Fibroblast of lung (primary cell): Measurements from ENCODE around the gene GARNL3. TPM values are rescaled to one million over a fixed set of nuclear protein-coding genes. Genes with fewer than 3 reads are reported as not detected.

Source experiments
- DNase-seq, 2 donors: peaks; one replicate each; pipeline versions ENCODE4 v3.0.0 to v3.0.0-alpha.2; 2010; ENCODE audit warnings: low read depth in 2 of 2
- H2AFZ ChIP-seq: 2 replicates; pipeline ENCODE4 v1.5.1; 2012; ENCODE audit warnings: low read length, control low read depth, inconsistent platforms
- H3K27ac ChIP-seq: 2 replicates; pipeline ENCODE4 v1.5.1; 2011; ENCODE audit warnings: low read length, control low read depth; ENCODE audit not compliant: insufficient read depth
- H3K27me3 ChIP-seq: 2 replicates; pipeline ENCODE4 v1.5.1; 2011; ENCODE audit warnings: mild to moderate bottlenecking, low read length; ENCODE audit not compliant: control insufficient read depth, insufficient read depth
- H3K36me3 ChIP-seq: 2 replicates; pipeline ENCODE4 v1.5.1; 2011; ENCODE audit warnings: low read length; ENCODE audit not compliant: control insufficient read depth, insufficient read depth
- H3K4me1 ChIP-seq: 2 replicates; pipeline ENCODE4 v1.5.1; 2011; ENCODE audit warnings: low read length; ENCODE audit not compliant: control insufficient read depth, insufficient read depth; ENCODE audit errors: extremely low read depth
- H3K4me2 ChIP-seq: 2 replicates; pipeline ENCODE4 v1.5.1; 2011; ENCODE audit warnings: low read length, control low read depth; ENCODE audit not compliant: insufficient read depth; ENCODE audit errors: extremely low read depth
- H3K4me3 ChIP-seq, 4 experiments: fragments of 200-600 bp in 1 of 4; sonication (generic) in 1 of 4; replicated peaks in 1 of 4; 2 replicates each; pipeline ENCODE4 v1.5.1; 2011 to 2016; ENCODE audit warnings: low read length in 4 of 4, low read depth in 3 of 4, mild to moderate bottlenecking in 3 of 4, control low read depth in 2 of 4, inconsistent platforms in 1 of 4, mixed read lengths in 1 of 4; ENCODE audit not compliant: insufficient read depth in 1 of 4; ENCODE audit errors: control extremely low read depth in 1 of 4
- H3K79me2 ChIP-seq: 2 replicates; pipeline ENCODE4 v1.5.1; 2012; ENCODE audit warnings: mild to moderate bottlenecking, low read length, inconsistent platforms; ENCODE audit not compliant: control insufficient read depth, insufficient read depth
- H3K9ac ChIP-seq: 2 replicates; pipeline ENCODE4 v1.5.1; 2011; ENCODE audit warnings: mild to moderate bottlenecking, low read length, control low read depth; ENCODE audit not compliant: insufficient read depth
- H3K9me3 ChIP-seq: 2 replicates; pipeline ENCODE4 v1.5.1; 2012; ENCODE audit warnings: low read depth, low read length; ENCODE audit not compliant: control insufficient read depth, insufficient read depth
- H4K20me1 ChIP-seq: 2 replicates; pipeline ENCODE4 v1.5.1; 2011; ENCODE audit warnings: low read length; ENCODE audit not compliant: control insufficient read depth, insufficient read depth; ENCODE audit errors: extremely low read depth
- EZH2 ChIP-seq: IDR thresholded peaks from 2 replicates; pipeline ENCODE4 v1.5.1; 2012; ENCODE audit warnings: low read length, control low read depth, mild to moderate bottlenecking; ENCODE audit errors: missing control alignments
- polyA plus RNA-seq, 2 donors: library from polyadenylated mRNA; depleted of rRNA in 1 of 2; stranded (reverse) in 1 of 2; unstranded in 1 of 2; fragments of >200 nt; gene quantifications; 2 replicates each; pipeline ENCODE4 v1.2.1, GENCODE V29; 2011 to 2012; ENCODE audit warnings: missing spikeins in 1 of 2
- total RNA-seq: library from RNA; depleted of rRNA; stranded (reverse); fragments of >200 nt; gene quantifications from 2 replicates; pipeline ENCODE4 v1.2.1, GENCODE V29; 2014
- TF ChIP-seq, protein P1 (sequence below), 2 donors: IDR thresholded peaks in 1 of 2; conservative IDR thresholded peaks in 1 of 2; 1 replicate in 1 of 2; 2 replicates in 1 of 2; pipeline ENCODE4 v1.5.1; 2011 to 2012; ENCODE audit warnings: low read length in 2 of 2, control low read depth in 1 of 2, inconsistent platforms in 1 of 2, low read depth in 1 of 2, mild to moderate bottlenecking in 1 of 2

GARNL3 gene
- total and polyA plus RNA-seq, 2 donors (not counting 1 experiment from before 2014, with no cell fraction given) = 1.5 to 6.4 TPM

- TF ChIP-seq, protein P1, sequence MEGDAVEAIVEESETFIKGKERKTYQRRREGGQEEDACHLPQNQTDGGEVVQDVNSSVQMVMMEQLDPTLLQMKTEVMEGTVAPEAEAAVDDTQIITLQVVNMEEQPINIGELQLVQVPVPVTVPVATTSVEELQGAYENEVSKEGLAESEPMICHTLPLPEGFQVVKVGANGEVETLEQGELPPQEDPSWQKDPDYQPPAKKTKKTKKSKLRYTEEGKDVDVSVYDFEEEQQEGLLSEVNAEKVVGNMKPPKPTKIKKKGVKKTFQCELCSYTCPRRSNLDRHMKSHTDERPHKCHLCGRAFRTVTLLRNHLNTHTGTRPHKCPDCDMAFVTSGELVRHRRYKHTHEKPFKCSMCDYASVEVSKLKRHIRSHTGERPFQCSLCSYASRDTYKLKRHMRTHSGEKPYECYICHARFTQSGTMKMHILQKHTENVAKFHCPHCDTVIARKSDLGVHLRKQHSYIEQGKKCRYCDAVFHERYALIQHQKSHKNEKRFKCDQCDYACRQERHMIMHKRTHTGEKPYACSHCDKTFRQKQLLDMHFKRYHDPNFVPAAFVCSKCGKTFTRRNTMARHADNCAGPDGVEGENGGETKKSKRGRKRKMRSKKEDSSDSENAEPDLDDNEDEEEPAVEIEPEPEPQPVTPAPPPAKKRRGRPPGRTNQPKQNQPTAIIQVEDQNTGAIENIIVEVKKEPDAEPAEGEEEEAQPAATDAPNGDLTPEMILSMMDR (conservative IDR thresholded peaks at IDR 0.05 in 1 of 2, IDR thresholded peaks at IDR 0.05 in 1 of 2; ENCODE audit: low read depth in 1 of 2, low read length in 2 of 2) = no peak
- no peak for TF ChIP-seq EZH2
- Histone ChIP-seq H3K4me2 (peak overlapping the region; percentile 87), H3K27me3 (no peaks in the 10 kb centered on the region), H3K4me3 (peak overlapping the region; percentile 42 to 62 (median 58)), H3K9me3 (no peaks in the 10 kb centered on the region), H2AFZ (peak overlapping the region; percentile 65), H3K4me1 (no peaks in the 10 kb centered on the region), H3K36me3 (no peaks in the 10 kb centered on the region), H3K9ac (peak overlapping the region; percentile 65), H3K79me2 (peaks cover 1% of the 10 kb centered on the region), H4K20me1 (no peaks in the 10 kb centered on the region), H3K27ac (peak overlapping the region; percentile 32)
- no peak for DNase-seq
These were observed 133.7 kb downstream of the GARNL3 start for GRCh38 chr9:127398275-127398647.

DNA sequence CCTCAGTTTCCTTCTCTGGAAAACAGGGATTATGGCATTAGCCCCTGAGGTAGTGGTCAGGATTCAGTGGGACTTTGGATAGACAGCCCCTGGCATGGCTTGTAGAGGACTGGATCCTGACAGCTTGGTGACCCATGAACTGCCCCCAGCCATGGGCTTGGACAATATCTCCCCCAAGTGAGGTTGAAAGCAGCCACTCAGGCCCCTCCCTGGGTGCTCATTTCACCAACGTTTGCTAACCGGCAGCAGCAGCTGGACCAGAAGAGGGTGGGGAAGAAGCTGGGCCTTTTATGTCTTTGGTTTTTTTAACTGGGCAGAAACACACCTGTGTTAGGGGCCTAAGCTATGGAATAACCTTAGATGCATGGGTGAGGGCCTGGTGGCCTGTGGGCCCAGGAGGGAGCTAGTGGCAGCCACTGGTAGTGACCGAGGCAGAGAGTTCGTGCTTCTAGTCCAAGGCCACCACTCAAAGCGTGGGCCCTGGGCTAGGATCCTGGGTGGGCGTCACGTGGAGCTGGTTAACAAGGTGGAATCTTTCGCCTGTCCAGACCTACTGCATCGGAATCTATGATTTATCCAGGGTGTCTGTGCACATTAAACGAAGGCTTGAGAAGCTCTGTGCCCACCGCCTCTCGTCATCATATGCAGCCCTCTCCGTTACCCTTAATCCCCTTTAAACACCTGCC is 134.3 kb downstream of the GARNL3 start:
- Histone ChIP-seq H3K4me1 (no peaks in the 10 kb centered on the region), H3K27ac (no peak overlapping the region), H3K27me3 (no peaks in the 10 kb centered on the region), H3K9me3 (no peaks in the 10 kb centered on the region), H3K36me3 (no peaks in the 10 kb centered on the region), H3K79me2 (peaks cover 1% of the 10 kb centered on the region), H2AFZ (no peak overlapping the region), H3K9ac (no peak overlapping the region), H3K4me2 (peak overlapping the region; percentile 87), H3K4me3 (no peak overlapping the region), H4K20me1 (no peaks in the 10 kb centered on the region)
- TF ChIP-seq, protein P1 (conservative IDR thresholded peaks at IDR 0.05 in 1 of 2, IDR thresholded peaks at IDR 0.05 in 1 of 2; ENCODE audit: low read depth in 1 of 2, low read length in 2 of 2) = no peak
- no peak for TF ChIP-seq EZH2
- DNase-seq = no peak

DNA sequence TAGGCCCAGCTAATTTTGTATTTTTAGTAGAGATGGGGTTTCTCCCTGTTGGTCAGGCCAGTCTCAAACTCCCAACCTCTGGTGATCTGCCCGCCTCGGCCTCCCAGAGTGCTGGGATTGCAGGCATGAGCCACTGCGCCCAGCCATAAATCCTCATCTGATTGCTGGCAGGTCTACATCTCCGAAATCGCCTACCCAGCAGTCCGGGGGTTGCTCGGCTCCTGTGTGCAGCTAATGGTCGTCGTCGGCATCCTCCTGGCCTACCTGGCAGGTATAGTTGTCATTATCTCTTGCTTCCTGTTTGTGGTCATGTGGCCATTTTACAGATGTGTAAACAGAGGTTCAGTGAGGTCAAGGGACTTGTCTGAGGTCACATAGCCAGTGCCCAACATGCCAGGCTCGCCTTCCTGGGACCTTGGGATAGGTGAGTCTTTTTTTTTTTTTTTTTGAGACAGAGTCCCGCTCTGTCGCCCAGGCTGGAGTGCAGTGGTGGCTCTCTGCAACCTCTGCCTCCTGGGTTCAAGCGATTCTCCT is 135.2 kb downstream of the GARNL3 start:
- Histone ChIP-seq H3K27ac (no peak overlapping the region), H3K9me3 (no peaks in the 10 kb centered on the region), H3K4me2 (no peak overlapping the region), H2AFZ (no peak overlapping the region), H3K27me3 (no peaks in the 10 kb centered on the region), H3K4me3 (no peak overlapping the region), H3K36me3 (peaks cover 2% of the 10 kb centered on the region), H3K9ac (no peak overlapping the region), H4K20me1 (no peaks in the 10 kb centered on the region), H3K4me1 (no peaks in the 10 kb centered on the region), H3K79me2 (peaks cover 1% of the 10 kb centered on the region)
- no peak for DNase-seq
- TF ChIP-seq, protein P1 (conservative IDR thresholded peaks at IDR 0.05 in 1 of 2, IDR thresholded peaks at IDR 0.05 in 1 of 2; ENCODE audit: low read depth in 1 of 2, low read length in 2 of 2) = no peak
- TF ChIP-seq EZH2 = no peak
